Inflammatory macrophage treated with lipopolysaccharide for 4 hours (primary cell): ENCODE measurements around the gene SERPINE1.

ENCODE experiments used
- DNase-seq: peaks from one replicate; pipeline ENCODE4 v3.0.0-alpha.2; 2020

Gene SERPINE1

DNA sequence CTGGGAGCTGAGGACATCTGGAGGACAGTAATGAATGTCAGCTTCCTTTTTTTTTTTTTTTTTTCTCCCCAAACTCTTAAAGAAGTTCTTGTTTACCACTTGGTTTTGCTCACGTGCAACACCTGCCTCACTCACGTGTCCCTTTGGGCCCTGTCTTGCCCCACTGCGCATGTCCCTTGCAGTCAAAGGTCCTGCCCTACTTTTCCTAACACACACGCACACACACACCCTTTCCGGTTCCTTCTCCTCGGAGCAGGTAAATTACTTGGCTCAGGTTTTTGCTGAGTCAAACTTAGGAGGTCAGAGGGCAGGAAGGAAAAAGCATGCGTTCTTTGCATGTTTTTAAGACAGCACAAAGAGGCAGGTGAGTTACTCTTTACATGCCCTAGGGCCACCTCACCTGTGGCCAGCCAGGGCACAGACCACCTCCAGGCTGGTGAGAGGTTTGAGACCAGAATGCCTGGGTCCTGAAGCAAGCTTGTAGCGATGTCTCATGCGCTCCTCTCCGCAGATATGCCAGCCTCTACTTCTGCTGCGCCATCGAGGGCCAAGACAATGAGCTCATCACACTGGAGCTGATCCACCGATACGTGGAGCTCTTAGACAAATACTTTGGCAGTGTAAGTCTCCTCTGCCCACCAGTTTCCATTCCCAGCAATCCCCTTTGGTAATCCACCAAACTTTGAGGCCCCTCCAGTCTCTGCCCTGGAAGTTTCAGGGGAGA, 30.1 kb downstream of the SERPINE1 start:
- DNase-seq: no peak

DNA sequence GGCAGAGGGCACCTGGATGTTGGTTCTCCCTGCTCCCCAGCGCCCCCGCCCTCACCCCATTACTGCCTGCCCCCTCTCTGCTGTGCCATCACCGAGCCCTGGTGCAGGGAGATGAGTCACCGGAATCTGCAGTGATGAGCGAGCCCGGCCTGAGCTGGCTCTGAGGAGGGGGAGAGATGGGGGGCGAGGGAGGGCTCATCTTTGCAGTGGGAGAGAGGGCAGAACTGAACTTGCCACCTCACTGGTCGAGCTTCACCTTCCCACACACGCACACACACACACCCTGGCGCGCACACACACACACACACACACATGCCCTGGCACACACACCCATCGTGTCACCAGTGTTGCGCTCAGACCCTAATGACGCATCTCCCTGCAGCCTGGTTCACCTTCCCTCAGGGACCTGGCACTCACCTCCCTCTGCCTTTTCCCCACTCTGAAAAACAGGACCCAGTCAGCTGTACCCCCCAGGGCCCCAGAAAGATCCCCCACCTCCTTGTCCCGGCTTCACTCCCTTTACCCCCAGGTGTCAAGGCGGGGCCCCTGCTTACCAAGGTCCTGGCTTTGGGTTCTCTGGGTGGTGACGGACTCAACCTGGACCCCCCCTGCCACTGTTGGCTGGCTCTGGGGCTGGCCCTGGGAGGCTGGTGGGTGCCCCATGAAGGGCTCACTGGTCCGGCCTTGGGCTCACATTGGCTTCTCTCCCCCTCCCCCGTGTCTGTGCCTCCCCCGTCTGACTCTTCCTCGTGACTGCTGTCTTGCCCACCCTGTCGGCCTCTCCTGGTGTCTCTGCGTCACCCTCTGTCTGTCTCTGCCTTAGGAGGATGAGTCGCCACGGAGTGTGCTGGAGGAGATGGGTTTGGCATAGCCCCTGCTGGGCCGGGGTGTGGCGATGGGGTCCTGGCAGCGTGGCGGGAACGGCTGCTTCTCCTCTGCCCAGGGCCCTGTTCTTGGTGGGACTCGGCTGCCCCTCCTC, 33.1 kb downstream of the SERPINE1 start:
- no peak for DNase-seq

DNA sequence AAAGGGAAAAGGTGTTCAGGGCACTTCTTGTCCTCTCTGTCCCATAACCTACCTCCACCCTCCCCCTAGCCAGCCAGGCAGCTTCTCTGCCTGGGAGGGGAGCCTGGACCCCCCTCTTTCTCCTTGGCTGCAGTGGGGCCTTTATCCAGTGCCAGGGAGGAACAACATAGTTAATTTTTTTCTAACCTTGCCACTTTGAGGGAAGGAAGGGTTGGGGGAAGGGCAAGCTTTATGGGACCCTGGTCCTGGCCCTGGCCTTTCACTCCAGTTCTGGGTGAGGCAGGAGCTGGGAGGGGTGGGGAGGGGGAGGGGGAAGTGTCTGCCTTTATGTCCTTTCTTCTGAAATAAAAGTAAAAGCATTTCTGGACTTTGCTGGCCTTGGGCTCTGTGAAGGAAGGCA, 34.0 kb downstream of the SERPINE1 start:
- DNase-seq: no peak

DNA sequence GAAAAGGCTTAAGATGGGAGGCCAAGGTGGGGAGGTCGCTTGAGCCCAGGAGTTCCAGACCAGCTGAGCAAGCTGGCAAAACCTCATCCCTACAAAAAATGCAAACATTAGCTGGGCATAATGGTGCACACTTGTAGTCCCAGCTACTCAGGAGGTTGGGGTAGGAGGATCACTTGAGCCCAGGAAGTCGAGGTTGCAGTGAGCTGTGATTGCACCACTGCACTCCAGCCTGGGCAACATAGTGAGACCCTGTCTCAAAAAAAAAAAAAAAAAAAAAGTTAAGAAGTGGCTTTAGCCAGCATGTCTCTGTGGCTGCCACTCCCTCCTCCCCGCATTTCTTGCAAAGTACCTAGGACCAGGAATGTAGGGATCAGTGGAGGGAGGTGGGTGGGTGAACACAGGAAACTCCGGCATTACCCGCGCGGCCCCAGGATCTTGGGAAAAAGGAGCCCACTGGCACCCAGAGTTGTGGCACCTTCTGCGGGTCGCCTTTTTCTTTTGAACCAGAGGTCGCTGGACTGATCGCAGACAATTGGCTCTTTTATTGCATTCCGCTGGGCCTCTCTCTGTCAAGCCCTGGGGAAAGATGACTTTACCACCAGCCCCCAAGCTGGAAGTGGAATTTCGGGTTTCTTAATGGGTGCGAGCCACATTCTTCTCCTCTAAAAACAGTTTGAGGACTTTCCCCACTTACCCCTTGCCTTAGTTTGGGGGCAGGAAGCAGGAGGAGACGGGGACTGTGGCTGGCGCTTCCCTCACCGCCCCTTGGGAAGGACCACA, 35.0 kb downstream of the SERPINE1 start:
- no peak for DNase-seq

DNA sequence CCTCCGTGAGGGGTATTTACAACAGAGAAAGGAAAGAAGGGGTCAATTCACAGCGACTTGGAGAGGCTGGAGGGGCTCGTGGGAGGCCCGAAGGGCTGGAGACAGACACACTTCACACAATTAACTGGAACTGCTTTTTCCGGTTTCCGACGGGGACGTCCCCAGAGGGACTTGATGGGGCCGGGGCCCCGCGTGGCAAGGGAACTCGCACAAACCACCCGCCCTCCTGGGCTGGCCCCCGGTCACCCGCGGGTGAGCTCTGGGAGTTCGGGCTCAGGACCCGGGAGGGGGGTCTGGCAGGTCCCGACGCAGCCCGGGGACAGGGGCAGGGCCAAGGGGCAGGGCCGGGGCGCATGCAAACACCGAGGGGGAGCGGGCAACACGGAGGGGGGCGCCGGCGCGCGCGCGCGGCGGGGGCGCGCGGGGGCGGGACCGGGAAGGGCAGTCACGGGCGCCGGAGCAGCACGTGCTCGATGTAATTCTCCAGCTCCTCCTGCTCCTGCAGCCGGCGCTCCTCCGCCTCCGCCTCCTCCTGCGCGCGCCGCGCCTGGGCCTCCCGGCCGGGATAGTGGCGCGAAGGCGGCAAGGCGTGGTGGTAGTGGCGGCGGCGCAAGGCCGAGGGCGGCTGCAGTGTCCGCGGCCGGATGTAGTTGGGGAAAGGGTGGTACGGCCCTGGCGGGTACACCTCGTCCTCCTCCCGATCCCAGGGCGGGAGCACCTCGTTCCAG, 35.8 kb downstream of the SERPINE1 start:
- peak; percentile 17 for DNase-seq

DNA sequence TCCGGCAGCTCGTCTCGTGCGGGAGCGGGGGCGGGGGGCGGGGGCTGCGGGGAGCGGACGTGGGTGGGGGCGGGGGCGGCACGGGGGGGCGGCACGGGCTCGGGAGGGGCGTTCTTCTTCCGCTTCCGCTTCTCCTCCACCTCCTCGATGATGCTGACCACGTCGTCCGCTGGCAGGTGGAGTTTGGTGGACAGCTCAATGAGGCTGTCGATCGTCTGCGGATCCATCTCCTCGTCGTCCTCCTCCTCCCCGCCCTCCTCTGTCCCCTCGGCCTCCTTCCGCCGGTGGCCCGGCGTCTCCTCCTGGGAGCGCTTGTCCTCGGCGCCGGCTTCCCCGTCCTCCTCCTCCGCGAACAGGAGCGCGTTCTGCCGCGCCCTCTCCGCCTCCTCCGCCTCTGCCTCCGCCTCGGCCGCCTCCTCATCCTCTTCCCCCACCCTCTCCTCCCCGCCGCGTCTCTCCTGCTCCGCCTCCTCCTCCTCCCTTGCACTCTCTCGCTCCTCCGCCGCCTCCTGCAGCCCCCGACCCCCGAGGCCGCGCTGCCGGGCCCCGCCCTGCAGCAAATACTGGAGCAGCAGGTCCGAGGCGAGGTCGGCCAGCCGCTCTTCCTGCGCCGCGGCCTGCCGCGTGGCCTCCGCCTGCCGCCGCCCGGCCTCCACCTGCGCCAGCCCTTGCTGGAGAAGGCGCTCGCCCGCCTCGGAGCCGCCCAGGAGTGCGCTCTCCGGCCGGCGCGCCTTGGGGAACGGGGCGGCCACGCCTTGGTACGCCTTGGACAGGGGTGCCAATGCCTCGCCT, 36.6 kb downstream of the SERPINE1 start:
- no peak for DNase-seq

DNA sequence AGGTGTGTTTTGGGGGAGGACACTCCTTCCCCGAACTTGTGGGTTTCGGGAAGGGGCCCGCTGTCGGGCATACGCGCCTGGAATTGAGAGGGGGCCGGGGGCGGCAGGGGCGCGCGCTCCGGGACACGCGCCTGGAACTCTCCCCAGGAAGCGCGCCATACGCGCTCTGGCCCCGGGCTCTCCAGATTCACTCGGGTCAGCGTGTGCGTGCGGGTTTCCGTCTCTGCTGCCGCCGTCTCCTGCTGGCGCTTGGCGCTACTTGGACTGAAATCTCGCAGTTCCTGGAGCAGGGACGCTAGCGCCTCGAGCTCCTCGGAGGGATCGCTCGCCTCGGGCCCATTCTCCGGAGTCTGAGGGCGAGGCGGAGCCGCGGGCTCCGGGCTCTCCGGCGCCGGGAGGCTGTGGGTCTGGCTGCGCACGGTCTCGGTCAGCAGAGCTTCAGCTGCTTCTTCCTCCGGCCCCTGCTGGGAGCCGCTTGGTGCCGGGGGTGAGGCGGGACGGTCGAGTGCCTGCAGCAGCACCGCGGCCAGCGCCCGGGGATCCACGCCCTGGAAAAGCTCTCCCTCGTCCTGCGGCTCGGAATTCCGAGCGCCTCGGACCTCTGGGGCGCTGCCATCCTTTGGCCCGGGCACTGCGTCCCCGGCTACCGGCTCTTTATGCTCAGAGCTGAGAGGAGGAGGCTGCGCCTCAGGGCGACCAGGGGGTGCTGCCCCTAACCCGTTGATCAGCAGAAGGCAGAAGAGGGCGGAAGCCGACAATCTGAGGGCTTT, 37.4 kb downstream of the SERPINE1 start:
- DNase-seq: no peak

DNA sequence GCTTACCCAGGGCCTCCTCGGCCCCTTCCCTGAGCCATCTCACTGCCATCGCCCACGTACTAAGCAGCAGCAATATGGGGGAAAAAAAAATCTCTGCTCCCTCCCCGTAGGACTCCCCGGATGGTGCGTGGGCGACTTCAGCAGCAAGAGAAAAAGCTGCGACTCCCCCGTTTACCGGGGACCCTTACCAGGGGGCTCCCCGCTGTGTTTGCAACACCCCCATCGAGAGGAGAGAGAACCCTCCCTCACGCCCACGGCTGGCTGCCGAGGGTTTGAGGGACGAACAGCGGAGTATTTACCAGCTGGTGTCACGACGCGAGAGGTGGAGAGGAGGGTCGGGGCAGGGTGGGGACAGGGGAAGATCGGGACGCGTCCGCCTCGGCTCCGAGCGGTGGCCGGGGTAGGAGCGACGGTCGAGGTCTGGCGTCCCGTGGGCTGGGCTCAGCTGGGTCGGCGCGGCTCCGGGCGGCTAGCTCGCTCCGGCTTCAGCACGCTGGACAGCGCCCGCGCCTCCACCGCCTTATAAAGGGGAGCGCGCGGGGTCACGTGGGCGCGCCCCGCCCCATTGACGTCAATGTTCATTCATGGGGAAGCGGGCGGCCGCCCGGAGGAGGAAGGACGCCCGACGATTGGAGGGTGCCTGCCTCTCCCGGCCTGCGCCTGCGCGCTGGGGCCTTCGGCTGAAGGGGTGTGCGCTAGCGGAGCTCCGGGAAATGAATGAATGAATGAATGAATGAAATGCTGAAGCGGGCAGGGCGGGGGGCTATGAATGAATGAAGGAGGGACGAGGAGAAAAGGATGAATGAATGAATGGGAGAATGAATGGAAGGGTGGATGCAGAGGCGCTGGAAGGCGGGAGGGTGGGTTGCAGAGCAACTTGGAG, 38.4 kb downstream of the SERPINE1 start, which contains the start of gene VGF:
Gene VGF, minus strand, starts transcription at position 495 of the 883 bp plus-strand sequence. CDS start 726 bp downstream, outside the sequence.
- DNase-seq: peak; percentile 97

DNA sequence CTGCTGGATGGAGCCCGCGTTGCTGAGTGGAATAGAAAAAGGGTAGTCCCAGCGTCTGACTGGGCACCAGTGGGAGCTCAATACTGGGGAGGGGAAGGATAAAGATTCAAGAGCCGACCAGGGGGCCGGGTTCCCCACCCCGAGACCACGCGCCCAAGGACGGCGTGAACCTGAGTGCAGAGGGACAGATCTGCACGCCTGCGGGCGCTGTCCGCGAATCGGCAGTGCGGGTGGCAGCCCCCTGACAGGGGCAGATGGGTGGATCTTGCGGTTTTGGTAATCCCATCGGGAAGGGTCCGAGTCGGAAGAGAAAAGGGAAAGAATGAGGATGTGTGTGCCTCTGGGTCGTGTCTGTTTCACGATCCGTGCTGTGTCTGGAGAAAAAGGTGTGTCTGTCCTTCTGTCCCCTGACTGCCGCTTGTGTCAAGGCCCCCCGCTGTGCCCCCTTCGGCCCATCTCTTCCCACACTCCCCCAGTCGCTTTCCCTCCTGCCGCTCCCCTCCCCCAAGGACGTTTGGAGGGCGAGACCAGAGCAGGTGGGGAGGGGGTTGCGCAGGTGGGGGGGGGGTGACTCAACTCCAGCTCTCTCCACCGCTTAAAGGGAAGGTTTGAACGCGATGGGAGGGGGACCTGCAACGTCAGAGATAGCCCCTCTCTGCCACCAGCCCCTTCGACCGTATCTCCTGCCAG, 39.2 kb downstream of the SERPINE1 start:
- DNase-seq: no peak

DNA sequence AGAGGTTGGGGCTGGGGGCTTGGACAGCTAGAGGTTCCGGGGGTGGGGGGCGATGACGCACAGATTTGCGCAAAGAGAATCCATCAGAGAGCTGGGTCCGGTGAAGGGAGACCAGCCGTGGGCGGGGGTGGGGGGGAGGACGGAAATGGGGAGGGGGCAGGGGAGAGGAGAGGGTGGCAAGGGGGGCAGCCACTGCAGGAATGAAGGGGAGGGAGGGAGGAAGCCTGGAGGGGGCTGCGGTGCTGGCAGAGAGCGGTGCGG, 39.7 kb downstream of the SERPINE1 start:
- no peak for DNase-seq

DNA sequence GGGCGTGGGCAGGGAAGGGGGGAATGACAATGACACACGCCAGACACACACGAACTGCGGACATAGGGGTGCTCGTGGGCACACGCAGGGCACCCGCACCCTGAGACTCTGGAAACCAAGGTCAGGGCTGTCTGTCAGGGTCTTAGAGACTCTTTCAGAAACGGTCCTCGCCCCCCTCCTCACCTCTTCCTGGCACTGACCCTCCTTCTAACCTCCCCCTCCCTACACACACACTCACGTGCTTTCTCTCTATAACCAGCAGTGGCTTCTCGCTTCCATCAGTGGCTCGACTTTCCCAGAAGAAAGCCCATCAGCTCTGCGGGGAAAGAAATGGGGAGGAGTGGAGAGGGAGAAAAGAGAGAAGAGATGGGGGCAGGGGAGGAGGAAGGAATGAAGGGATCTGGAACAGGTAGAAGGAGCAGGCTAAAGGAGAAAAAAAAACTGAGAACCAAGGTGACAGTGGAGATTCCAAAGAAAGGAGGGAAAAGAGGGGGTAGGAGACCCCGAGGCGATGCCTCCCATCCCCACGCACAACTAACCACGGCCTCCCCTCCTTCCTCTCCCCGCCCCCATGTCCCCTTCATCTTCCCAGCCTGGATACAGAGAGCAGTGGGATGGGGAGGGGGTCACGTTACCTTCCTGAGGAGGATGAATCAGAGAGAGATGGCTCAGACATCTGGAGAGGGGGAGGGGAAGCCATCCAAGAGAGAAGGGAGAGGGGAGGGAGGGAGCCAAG, 40.2 kb downstream of the SERPINE1 start:
- no peak for DNase-seq

DNA sequence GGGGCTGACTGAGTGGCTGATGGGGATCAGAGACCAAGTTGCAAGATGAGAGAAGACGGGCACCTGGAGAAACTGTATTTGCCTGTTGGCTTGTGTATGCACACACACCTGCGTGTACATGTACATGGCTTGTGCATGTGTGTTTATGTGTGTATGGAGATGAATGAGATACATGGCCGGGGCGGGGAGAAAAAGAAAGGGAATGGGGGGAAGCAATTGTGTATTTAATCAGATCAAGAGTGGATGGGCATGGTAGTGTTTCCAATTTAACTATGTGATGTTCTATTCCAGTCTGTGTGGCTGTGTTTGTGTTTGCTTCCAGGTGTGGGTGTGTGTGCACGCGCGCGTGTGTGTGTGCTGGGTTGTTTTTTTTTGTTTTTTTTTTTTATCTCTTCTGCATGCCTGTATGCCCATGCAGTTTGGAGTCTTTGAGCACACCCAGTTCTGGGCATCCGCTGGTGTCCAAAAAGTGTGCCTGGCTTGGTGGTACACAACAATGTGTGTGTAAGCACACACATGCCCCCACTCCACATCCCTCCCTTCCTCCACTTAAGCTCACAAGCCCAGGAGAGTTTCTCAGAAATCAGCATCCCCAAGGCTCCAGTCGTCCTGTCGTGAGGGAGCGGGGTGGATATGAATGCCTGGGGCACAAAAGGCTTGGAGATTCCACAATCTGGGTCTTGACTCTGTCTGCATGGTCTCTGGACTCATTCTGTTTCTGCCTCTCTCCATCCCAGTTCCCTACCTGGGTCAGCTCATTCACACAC, 40.9 kb downstream of the SERPINE1 start:
- no peak for DNase-seq

DNA sequence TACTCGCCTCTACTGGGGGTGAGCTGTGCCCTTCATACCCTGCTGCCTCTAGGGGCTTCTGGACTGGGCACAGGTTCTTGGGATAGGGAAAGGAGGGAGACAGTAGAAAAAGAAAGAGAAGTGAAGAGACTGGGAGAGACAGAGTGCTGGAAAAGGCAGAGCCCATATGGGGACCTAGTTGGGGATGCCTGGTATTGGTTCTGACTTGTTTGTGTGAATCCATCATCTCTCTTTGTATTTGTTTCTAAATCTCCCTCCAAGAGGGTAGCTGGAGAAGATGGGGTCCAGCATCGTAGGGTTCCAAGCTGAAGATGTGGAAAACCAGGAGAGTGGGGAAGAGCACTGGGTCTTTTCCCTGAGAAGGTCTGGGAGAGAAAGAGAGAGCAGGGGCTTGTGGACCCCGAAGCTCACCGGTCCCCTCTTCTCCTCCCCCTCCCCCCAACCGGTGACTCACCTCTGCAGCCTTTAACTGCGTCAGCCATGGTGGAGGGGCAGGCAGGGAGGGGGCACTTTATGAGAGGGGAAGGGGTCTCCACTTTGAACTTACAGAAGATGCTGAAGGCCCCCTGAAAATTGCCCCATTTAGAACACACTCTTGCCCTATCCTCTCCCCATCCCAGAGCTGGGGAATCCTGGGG, 41.6 kb downstream of the SERPINE1 start:
- no peak for DNase-seq

DNA sequence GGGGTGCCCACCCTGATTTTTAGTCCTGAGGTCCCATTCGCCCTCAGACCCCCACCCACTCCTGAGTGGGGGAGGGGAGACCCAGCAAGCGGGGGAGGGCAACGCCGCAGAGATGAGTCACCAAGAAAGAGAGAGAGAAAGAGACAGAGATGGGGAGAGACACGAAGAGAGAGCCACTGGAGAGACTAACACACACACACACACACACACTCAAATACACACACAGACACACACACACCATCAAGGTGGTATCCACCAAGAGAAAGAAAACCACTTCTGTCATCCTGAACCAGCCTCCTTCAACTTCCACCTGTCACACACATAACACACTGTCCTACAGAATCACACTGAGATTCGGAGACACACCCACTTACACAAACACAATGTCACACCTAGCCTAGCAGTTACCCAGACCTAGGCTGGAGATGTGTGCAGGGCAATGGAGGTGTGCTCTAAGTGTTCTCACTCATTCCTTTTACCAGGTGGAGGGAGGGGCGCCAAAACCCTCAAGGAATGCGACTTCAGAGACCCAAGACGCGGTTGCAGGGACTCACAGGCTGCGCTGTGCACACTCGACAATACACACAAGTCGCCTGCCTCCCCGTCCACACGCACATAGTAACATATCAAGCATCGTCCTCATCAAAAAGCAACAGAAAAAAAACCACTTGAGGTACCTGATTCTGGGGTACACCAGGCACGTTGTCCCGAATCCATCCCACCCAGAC, 42.4 kb downstream of the SERPINE1 start:
- DNase-seq: no peak

DNA sequence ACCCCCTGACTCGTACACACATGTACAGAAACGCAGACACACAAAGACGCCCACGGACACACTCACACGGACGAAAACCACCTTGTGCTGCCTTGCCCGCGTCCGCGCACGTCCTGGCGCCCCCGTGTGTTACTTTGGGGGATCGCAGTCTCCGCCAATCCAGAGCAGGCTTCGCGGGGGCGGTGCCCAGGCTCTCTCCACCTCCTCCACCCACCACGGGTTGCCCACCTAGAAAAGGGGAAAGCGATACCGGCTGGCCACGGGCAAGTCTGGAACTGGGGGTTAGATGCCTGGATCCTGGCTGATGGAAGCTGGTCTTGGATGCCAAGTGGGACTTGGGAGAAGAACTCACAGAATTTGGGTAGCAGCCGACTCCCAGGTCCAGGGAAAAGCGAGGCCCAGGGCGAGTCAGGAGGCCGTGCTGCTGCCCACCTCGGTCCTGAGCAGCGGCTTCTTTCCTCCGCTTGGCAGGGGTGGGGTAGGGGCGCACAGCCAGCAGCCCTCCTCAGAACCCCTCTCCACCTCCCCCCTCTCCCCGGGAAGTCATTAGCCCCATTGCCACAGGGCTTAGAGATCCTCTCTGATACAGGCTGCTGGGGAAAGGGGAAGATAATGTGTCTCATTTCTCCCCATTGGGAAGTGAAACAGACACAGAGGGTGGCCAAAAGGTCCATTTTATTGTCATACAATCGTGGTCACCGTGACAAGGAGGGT, 43.1 kb downstream of the SERPINE1 start:
- peak; percentile 78 for DNase-seq
